Putamen (tissue), 1 donor: ENCODE results near the gene WRAP73.

ENCODE experiments used
- DNase-seq: peaks from one replicate; pipeline ENCODE4 v3.0.0-alpha.2; 2016; ENCODE audit warnings: low spot score

Gene WRAP73, protein sequence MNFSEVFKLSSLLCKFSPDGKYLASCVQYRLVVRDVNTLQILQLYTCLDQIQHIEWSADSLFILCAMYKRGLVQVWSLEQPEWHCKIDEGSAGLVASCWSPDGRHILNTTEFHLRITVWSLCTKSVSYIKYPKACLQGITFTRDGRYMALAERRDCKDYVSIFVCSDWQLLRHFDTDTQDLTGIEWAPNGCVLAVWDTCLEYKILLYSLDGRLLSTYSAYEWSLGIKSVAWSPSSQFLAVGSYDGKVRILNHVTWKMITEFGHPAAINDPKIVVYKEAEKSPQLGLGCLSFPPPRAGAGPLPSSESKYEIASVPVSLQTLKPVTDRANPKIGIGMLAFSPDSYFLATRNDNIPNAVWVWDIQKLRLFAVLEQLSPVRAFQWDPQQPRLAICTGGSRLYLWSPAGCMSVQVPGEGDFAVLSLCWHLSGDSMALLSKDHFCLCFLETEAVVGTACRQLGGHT

DNA sequence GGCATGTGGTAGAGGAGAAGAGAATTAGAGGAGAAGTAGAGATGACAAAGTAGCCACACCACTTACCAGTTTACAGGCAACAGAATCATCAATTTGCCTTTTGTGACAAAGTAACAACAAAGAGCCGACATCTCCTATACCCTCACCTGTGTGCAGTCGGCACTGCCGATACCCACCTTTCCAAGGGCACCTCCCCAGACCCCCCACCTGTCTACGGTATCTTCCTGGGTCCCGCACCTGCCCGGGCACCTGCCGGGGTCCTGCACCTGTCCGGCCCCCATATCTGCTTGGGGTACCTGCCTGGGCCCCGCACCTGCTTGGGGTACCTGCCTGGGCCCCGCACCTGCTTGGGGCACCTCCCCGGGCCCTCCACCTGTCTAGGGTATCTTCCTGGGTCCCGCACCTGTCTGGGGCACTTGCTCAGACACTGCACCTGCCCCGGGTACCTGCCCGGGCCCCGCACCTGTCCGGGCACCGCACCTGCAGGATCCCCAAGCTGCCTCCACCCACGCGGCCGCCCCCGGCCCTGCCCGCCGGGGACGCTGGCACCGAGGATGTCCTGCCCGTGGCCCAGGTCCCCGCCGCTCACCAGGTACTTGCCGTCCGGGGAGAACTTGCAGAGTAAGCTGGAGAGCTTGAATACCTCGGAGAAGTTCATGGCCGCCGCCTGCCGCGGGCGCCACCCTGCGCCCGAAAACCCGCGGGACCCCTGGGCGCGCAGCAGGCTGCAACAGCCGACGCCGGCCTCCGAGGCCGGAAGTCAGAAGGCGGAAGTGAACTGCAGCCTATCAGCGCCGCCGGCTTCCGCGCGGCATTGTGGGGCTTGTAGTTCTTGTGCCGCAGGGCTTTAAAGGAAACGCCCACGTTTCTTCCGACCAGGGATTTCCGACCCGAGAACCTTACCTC, at the start of gene WRAP73:
Gene WRAP73 (minus strand): TSS at position 762 of the 906 bp plus-strand sequence. CDS start 104 bp downstream, at position 658.
- DNase-seq = peak; percentile 86

- DNase-seq = no peak
These were observed 49.7 kb upstream of the WRAP73 start for GRCh38 chr1:3699596-3699995.

GRCh38 chr1:3698660-3699408, 48.9 kb upstream of the WRAP73 start:
- no peak for DNase-seq

GRCh38 chr1:3697810-3698209, 47.9 kb upstream of the WRAP73 start:
- DNase-seq = no peak

DNA sequence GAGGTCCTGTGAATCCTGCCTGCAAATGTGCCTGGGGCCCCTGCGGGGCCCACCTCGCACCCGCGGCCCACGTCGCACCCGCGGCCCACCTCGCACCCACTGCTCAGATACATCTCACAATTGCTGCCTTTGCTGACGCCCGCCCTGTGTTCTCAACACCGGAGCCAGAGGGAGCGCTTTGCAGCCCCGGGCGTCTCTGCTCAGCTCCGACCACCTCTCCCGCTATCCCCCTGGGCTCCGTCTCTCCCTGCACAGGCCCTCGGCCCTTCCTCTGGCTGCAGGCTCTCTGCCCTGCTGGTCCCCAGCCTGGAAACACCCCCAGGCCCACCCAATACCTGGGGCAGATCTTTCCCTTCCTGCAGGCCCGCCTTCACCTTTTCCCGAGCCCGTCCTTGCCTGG, 47.2 kb upstream of the WRAP73 start:
- no peak for DNase-seq

- no peak for DNase-seq
These were observed 46.8 kb upstream of the WRAP73 start for GRCh38 chr1:3696689-3697088.

DNA sequence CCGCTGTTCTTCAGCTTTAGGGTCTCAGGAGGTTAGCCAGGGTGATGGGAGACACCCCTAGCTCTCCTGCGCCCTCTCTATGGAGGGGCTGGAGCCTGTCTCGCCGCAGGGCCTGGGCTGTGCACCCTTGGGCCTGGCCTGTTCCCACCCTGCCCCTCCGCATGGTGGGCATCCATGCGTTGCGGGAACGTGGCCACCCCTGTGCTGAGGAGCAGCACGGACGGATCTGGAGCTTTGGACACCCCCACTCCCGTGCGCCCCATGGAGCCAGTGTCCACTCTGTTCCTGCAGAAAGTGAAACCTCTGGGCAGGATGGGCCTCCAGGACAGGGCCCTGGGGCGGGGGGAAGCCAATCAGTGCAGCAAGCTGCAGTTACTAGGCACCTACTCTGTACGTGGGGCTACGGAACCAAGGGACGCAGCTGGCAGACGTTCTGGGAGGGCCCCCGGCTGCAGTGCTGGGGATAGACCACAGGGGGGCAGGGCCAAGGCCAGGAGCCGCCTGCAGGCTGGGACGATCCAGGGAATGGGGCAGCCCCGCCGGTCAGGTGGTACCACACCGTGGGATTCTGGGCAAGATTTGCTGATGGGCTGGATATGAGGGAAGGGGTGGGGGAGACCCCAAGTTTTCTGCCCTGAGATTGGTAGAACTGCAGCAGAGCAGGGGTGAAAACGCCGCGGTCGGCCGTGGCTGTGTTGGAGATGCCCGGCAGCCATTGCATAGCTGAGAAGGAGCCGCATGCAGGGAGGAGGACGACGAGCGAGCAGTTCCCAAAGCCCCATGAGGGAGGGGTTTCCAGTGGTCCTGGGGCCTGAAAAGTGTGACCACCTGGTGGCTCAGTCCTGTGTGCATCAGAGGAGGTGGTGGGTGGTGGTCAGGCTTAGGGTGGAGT, 45.7 kb upstream of the WRAP73 start:
- DNase-seq = no peak

DNA sequence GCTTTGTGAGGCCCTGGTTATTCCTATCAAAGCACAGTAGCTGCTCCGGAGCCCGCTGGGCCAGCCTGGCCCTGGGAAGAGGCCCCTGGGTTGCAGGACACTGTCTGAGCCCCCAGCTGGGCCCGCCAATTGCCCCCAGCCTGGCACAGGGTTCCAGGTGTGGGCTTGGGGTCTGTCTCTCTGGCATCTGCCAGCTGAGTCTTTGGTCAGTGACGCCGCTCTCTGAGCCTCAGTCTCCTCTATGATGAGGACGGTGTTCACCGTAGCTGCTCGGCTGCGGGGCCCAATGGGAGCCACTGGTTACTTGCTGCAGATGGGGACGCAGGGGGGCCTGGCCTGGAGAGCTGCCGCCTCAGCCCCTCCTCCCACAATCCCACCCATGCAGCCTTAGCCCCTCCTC, 43.4 kb upstream of the WRAP73 start:
- no peak for DNase-seq

GRCh38 chr1:3692598-3692997, 42.7 kb upstream of the WRAP73 start:
- no peak for DNase-seq

DNA sequence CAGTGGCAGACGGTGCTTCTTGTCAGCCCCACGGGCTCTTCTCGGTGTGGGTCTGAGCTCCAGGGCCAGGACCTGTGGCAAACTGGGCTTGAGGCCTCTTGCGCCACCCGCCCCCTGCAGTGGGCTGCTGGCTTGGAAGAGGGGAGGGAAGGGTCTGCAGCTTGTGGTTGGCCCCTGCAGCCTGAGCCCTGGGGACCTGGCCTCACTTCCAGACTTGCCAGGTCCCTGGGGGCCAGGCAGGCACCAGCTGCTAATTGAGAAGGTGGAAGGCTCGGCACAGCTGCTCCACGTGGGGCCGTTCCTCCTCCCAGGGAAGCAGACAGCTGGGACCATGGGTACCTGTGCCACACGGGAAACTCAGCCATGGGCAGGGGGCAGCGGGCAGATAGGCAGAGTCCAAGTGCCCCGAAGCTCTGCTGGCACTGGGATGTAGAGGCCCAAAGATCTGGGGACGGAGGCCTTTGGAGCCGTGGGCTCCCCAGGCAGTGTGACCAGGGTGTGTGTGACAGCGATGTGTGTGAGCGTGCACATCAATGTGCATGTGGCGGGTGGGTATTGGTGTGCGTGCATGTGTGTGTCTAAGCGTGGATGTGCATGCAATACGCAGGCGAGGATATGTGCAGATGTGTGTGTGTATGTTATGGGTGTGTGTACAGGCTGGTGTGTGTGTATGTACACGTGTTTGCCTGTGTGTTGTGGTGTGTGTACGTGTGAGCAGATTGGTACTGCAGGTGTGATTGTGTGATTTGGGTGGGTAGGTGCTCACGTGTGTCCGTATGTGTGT, 41.7 kb upstream of the WRAP73 start:
- no peak for DNase-seq

- DNase-seq = no peak
These were observed 40.6 kb upstream of the WRAP73 start for GRCh38 chr1:3690282-3691065.

DNA sequence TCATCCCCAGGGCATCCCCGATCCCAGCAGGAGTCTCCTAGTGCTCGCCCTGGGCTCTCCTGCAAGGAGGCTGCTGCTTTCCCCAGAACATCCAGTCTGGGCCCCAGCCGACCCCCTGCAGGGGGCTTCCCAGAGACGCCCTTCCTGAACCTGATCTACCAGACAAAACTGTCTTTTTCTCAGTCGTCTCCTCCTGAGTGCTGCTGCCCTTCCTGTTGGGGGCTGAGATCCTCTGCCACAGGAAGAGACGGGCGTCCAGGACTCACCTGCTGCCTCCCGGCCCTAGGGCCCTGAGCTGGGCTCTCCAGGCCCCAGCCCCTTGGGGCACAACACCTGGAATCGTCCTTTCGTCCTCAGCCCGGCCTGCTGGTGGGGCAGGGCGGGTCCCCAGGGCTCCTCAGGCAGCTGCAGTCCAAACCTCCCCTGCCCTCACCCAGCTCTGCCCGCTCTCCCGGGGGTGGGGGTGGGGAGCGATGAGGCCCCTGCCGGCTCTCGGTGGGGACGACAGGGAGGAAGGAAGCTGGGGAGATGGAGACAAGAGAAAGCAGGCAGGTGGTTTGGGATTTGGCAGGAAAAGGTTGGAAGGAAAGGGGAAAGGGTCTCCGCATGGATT, 39.3 kb upstream of the WRAP73 start:
- no peak for DNase-seq

DNA sequence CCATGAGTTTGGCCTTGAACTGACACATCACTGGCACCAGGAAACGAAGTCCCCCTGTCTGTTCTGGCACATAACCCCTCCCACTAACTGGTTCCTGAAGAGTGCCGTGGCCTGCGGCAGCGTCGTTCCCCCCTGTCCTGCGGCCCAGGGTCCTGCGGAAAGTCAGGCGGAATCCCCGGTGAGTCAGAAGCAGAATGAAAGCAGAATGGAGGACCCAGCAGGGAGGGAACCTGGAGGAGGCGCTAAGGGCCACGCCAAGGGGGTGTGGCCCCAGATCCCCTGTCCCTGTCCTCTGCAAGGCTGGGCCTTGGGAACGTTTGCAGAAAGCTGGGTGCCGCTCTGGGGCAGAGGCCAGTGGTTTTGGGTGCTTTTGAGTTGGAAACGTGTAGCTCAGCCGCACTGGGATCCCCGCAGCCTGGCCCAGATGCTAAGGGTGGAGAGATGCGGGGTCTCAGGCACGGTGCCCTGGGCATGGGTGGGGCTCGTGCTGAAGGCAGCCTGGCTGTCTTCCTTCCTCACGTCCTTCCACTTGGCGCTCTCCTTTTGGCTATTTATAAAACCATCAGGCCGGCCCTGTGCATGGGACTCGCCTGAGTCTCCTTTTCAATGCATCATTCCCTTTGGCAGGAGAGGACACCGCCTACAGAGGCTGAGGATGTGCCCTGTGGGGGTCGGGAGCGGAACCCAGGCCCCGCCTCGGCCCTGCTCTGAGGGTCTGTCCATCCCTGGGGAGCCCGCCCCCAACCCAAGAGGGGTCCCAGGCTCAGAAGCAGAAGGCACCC, 38.6 kb upstream of the WRAP73 start:
- DNase-seq = no peak

- DNase-seq = no peak
These were observed 37.6 kb upstream of the WRAP73 start for GRCh38 chr1:3687504-3687903.

DNA sequence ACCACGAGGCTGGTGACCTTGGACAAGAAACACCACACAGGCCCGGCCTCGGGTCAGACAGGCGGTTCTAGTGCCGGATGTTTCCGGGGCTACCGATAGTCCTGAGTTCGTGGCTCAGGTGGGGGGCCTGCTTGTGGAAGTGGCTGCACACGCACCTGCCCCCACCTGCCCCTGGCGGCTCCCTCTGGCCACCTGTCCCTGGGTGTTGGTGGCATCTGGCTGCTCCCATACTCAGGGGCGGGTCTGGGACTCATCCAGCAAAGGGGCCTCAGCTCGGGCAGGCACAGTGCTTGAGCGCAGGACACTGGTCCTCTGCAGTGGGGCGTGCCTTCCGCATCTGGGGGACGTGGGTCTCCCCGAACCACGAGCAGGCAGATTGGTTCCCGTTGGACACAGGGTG, 36.0 kb upstream of the WRAP73 start:
- no peak for DNase-seq

DNA sequence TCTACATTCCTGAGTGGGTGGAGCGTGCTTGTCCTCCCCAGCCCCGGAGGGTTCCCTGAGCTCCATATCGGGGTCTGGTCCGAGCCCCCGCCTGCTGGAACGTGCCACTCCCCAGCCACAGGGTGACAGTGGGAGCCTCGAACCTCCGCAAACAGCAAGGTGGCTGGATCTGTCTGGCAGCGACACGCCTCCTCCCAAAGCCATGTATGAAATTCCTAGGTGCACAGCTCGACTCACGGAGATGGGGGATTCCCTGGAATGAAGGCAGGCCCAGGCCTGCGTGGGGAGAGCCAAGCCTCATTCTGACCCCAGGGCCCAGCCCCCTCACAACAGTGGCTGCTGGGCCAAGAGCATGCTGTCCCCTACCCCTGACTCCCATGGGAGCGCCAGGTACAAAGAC, 35.3 kb upstream of the WRAP73 start:
- no peak for DNase-seq

GRCh38 chr1:3683992-3684391, 34.1 kb upstream of the WRAP73 start:
- no peak for DNase-seq

GRCh38 chr1:3683197-3683596, 33.3 kb upstream of the WRAP73 start:
- DNase-seq = no peak
